ENCODE results near the gene FLVCR2.

DNA sequence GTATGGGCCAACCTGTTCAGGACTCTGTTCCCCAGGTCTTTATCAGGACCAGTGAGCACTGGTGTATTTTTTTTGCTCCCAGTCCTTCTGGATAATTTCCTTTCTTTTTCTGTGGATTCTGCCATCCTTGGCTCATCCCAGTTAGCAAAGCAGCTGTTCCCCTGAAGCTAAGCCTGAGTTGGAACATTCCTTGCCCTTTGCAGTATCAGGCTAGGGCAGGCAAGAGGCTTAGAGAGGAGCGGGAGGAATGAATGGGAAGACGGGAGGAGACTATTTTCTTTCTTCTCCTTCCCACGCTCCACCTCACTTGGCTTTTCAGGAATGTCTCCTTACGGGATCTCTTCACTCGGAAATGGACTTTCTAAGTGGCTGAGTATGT, 53.0 kb downstream of the FLVCR2 start:
- TF ChIP-seq EZH2phosphoT487 (IDR thresholded peaks at IDR 0.05; ENCODE audit: insufficient read depth, low read depth) (no peak), EZH2 (IDR thresholded peaks at IDR 0.05; ENCODE audit: insufficient read depth, poor library complexity, severe bottlenecking) (no peak)

Data from GM23248 (cell line).